ENCODE results near the gene FOSL1. TPM values are rescaled to one million over a fixed set of nuclear protein-coding genes. Genes with fewer than 3 reads are reported as not detected.

FOSL1 gene
- total RNA-seq, 2 donors from 2014 or later = 4.9 to 6.8 TPM

DNA sequence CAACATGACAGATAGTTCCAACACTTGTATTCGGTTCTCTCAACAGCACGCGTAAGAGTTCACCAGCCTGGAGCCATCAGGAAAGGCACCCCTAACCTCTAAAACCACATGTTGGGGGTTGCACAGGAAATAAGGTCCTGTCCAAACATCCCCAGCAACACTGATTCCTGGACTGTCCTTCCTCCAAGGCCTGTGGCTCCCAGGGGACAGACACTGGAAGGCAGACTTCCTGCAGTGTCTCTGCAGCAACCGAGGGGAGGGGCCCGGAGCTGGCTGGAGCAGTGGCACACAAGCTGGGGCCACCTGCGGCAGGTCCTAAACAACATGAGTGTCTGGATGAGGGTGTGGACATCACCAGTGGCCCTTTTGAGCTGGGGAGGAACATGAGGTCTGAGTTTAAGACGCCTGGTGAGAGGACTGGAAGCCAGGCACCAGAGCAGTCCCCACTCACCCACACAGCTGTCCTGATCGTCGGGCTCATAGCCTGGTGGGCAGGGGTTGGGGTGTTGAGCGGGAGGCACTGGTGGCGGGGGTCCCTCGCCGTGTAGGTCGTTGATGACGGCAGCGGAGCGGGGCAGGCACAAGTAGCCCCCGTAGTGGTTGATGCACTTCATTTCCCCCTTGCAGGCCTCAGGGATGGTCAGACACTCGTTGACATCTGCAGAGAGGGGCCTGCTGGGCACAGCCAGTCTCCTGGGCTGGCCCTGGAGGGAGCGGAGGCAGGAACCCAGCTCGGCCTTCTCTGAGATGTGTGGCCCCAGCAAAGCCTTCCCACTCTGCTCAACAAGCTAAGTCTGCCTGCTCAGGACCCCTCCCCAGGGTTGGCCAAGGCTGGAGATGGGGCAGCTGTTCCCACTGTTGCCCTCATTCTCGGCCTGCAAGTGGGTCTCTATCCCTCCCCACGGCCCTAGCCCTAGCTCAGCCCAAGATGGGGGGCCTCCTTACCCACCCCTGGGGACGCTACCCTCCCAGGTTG, 29.2 kb downstream of the FOSL1 start:
- Histone ChIP-seq H3K27ac (peak overlapping the region; percentile 89 to 97), H3K9me3 (no peaks in the 10 kb centered on the region), H3K4me3 (peak overlapping the region in 1 of 2 donors; percentile 60), H3K4me1 (peaks cover 0 to 35% of the 10 kb centered on the region in 2 donors), H3K27me3 (no peaks in the 10 kb centered on the region), H3K36me3 (peaks cover 32% of the 10 kb centered on the region)
- DNase-seq (ENCODE audit: low spot score) = no peak
- TF ChIP-seq, protein P1, sequence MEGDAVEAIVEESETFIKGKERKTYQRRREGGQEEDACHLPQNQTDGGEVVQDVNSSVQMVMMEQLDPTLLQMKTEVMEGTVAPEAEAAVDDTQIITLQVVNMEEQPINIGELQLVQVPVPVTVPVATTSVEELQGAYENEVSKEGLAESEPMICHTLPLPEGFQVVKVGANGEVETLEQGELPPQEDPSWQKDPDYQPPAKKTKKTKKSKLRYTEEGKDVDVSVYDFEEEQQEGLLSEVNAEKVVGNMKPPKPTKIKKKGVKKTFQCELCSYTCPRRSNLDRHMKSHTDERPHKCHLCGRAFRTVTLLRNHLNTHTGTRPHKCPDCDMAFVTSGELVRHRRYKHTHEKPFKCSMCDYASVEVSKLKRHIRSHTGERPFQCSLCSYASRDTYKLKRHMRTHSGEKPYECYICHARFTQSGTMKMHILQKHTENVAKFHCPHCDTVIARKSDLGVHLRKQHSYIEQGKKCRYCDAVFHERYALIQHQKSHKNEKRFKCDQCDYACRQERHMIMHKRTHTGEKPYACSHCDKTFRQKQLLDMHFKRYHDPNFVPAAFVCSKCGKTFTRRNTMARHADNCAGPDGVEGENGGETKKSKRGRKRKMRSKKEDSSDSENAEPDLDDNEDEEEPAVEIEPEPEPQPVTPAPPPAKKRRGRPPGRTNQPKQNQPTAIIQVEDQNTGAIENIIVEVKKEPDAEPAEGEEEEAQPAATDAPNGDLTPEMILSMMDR (IDR thresholded peaks at IDR 0.05) = no peak

DNA sequence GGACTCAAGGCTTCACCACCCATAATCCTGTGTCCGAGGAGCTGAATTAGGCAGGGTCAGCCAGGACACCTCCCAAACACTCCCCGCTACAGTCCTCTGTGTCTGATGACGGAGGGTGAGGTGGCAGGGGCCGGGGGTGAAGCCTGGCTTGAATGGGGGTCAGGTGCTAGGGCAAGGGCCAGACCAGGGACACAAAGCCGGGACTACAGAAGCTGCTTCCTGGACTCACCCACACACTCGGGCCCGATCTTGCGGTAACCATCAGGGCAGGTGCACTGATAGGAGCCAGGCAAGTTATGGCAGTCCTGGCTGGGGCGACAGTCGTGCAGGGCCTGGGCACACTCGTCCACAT, 29.9 kb downstream of the FOSL1 start:
- Histone ChIP-seq H3K4me3 (no peak overlapping the region), H3K9me3 (no peaks in the 10 kb centered on the region), H3K27me3 (no peaks in the 10 kb centered on the region), H3K36me3 (peaks cover 39% of the 10 kb centered on the region), H3K4me1 (peaks cover 0 to 35% of the 10 kb centered on the region in 2 donors), H3K27ac (no peak overlapping the region)
- DNase-seq (ENCODE audit: low spot score) = no peak
- TF ChIP-seq, protein P1 (IDR thresholded peaks at IDR 0.05) = no peak

- H3K27ac ChIP-seq = no peak overlapping the region
- peaks cover 44% of the 10 kb centered on the region for H3K36me3 ChIP-seq
- H3K4me1 ChIP-seq = peaks cover 0 to 35% of the 10 kb centered on the region in 2 donors
- H3K9me3 ChIP-seq = no peaks in the 10 kb centered on the region
- no peak overlapping the region for H3K4me3 ChIP-seq
- H3K27me3 ChIP-seq = no peaks in the 10 kb centered on the region
- TF ChIP-seq, protein P1 (IDR thresholded peaks at IDR 0.05) = no peak
- DNase-seq (ENCODE audit: low spot score) = no peak
Measured at GRCh38 chr11:65869643-65870306, 30.4 kb downstream of the FOSL1 start.

DNA sequence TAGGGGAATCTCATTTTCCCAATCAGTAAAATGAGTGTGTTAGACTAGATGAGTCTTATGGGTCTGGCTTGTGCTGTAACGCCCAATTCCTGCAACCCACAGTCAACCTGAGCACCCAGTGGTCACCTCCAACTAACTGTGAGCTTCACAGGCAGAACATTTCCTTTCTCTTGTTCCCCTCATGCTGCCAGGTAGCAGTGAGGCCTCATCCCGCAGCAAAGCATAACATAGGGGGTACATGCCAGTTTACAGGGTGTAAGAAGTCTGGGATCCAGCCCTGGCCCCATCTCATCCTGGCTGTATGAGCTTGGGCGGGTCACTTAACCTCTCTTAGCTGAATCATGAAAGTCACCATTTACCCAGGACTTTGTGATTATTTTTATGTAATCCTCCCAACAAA, 31.3 kb downstream of the FOSL1 start:
- H3K9me3 ChIP-seq = no peaks in the 10 kb centered on the region
- no peak for DNase-seq (ENCODE audit: low spot score)
- no peak overlapping the region for H3K4me3 ChIP-seq
- no peak overlapping the region for H3K27ac ChIP-seq
- peaks cover 53% of the 10 kb centered on the region for H3K36me3 ChIP-seq
- no peaks in the 10 kb centered on the region for H3K27me3 ChIP-seq
- TF ChIP-seq, protein P1 (IDR thresholded peaks at IDR 0.05) = no peak
- H3K4me1 ChIP-seq = peaks cover 0 to 35% of the 10 kb centered on the region in 2 donors

- H3K4me3 ChIP-seq = no peak overlapping the region
- no peaks in the 10 kb centered on the region for H3K27me3 ChIP-seq
- peaks cover 0 to 34% of the 10 kb centered on the region in 2 donors for H3K4me1 ChIP-seq
- TF ChIP-seq, protein P1 (IDR thresholded peaks at IDR 0.05) = no peak
- no peak overlapping the region for H3K27ac ChIP-seq
- H3K9me3 ChIP-seq = no peaks in the 10 kb centered on the region
- no peak for DNase-seq (ENCODE audit: low spot score)
- H3K36me3 ChIP-seq = peaks cover 60% of the 10 kb centered on the region
Measured at GRCh38 chr11:65868076-65868667, 32.0 kb downstream of the FOSL1 start.
